Activated T-helper 1 cell treated with Interleukin-2 at 50 U/mL for 16 hours (primary cell): ENCODE data around the gene BOD1.

Experiments used
- DNase-seq: peaks from one replicate; pipeline ENCODE4 v3.0.0-alpha.2; 2020; ENCODE audit warnings: low read depth

The BOD1 gene

GRCh38 chr5:173640156-173640804 lies 23.8 kb upstream of the BOD1 start:
- DNase-seq, result no peak

GRCh38 chr5:173638126-173639040 lies 21.9 kb upstream of the BOD1 start:
- no peak for DNase-seq

DNA sequence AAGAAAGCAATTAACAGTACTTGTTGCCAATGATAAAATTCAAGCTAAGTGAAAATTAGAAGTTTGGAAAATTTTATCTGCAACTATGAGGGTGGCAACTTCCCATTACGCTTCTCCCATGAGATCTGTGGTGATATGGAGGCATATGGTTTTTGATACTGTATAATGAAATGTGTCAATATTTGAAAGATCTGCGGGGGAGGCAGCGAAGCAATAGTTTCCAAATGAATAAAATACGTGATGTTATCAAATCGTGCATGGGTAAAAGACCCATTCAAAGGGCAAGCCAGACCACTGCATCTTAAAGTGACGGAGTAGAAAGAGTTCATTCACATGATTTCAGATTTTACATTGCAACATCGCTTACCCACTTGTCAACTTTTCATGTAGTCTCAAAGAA lies 20.9 kb upstream of the BOD1 start:
- DNase-seq, result no peak

DNA sequence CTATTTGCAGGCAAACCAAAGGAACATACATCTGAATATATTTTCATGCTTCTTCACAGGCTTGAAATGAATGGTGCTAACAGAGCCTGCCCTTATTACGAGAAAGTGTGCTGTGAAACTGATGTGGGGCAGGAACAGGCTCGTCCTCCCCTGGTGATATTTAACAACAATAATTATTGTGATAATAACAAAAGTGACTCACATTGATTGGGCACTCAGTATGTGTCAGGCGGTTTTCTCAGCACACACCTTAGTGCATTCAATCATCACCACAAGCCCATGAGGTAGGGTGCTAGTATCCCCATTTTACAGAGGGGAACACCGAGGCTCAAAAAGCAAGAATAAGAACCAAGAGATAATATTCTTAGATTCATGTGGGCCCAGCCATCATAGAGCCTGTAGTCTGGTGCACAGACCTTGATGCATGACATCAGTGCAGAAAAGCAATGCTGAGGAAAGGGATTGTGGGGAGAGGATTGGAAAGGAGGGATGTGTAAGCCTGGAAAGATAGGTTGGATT lies 18.1 kb upstream of the BOD1 start:
- DNase-seq, result no peak

DNA sequence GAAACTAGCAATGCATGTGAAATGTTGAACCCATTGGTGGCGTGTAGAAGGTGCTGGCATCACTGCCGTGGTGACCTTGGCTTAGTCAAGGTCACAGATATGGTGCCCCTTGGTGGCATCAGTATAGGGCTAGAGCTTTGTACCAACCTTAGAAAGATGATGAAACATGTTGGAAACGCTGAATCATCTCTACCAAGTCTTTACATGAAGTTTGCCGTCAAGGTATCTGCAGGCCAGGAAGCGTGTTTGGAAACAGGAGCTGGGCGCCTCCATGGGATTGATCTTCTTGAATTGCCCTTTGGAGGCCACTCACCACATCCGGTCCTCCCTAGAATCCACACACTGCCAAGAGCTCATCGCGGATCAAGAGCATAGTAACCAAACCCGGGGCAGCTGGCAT lies 16.9 kb upstream of the BOD1 start:
- DNase-seq, result no peak

DNA sequence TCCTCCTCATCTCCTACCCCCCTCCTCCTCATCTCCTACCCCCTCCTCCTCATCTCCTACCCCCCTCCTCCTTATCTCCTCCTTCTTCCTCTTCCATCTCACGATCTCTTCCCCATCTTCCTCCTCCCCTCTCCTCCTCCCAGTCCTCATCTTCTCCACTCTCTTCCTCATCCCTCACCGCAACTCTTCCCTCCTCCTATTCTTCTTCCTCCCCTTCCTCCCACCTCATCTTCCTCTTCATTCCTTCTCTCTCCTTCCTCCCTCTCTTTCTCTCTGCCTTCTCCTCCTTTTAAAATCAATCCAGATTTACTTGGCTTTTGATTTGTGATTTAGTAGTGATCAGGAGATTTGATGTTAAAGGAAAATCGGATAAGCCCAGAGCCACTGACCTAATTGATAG lies 15.0 kb upstream of the BOD1 start:
- no peak for DNase-seq

DNA sequence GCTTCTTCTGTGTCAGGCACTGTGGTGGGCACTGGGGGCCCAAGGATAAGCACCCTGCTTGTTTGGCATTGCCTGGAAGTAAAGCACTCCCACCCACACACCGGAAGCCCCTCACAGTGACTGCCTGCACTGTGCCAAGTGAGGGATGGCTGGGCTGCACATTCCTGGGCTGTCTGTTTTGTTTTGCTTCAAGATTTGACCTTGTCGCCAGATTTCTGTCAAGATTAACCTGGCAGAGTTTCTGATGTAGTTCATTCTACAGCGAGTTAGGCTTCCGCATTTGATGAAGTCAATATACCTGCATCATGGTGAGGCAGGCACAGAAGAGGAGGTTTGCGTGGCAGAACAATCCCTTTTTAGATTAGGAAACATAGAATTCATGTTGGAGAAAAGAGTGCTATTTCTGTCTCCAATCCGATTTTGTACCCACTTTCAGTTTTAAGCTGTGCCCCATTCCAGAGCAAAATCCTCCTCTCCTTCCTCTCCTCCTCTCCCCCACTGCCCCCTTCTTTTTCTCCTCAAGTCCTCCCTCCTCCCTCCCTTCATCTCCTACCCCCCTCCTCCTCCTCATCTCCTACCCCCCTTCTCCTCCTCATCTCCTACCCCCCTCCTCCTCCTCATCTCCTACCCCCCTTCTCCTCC lies 14.4 kb upstream of the BOD1 start:
- DNase-seq, result no peak

GRCh38 chr5:173629628-173630027 lies 13.2 kb upstream of the BOD1 start:
- no peak for DNase-seq

DNA sequence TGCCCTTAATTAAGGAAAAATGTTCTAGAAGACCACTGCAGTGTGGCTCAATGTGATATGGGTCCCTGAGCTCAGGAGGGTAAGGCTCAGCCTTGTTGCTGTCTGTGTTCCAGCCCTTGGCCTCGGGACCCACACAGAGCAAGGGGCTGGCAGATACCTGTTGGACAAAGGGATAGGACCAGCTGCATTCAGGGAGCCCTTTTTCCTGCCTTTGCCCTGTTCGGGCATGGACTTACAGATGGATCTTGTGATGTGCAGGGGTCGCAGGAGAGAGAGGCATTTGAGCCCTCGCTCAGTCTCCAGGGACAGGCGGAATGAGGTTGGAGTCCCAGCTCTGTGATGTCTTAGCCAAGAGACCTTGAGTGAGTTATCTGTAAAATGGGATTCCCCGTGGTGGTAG lies 12.1 kb upstream of the BOD1 start:
- no peak for DNase-seq

DNA sequence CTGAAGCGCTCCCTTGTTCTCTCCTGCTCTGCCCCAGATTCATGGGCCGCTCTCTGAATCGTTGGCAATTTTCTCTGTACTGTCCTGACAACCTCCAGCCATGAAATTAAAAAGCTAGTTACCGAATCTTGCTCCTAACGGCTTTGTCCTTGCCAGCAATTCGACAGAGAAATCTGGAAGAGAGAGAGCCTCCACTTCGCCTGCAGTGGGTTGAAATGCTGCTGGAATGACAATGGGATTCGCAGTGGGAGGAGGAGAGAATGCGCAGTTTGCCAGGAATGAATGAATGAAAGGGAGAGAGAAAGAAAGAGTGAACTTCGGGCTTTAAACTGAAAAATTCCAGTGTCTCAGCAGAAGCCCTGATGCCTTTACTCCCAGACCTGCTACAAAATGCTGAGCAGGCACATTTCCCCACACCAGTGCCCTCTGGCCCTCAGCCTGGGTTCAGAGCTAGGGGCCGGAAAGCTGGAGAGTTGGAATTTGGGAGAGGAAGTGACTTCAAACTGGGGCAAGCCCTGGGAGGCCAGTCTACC lies 11.5 kb upstream of the BOD1 start:
- DNase-seq, result no peak

DNA sequence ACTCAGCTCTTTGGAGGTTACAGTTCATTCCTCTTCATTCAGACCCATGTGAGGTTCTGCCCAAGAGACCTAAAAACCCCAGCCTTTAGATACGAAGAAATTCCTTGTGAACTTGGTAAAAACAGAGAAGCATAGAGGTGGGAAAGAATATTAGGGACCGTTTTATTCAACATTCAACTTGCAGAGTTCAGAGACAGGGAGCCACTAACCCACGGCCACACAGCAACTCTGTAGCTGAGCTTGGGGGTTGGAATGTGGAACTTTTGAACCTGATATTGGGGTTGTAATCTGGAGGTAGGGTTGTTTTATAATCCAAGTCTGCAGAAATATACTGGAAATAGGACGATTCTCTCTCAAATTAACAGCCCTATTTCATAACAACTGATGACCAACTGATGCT lies 10.8 kb upstream of the BOD1 start:
- no peak for DNase-seq

- DNase-seq, result no peak
Measured at GRCh38 chr5:173626505-173626820, 10.0 kb upstream of the BOD1 start.

GRCh38 chr5:173625673-173626504 lies 9.4 kb upstream of the BOD1 start:
- DNase-seq, result no peak

GRCh38 chr5:173625261-173625660 lies 8.8 kb upstream of the BOD1 start:
- no peak for DNase-seq

DNA sequence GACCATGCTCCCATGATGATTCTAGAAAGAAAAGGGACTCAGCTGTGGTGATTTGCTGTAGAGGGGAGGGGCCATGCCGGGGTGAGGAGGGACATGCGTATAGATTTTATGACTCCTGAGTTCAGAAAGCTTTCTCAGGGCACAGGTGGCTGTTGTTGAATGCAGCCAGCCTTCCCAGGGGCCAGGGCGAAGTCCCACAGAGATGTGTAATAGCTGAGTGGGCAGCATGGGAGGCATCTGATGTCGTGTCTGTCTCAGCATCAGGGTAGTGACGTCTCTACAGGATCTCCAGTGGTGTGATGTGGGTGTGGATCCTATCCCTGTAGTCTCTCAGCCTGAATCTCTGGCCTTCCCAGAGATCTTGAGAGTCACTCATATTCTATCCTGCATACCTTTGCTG lies 7.8 kb upstream of the BOD1 start:
- no peak for DNase-seq

DNA sequence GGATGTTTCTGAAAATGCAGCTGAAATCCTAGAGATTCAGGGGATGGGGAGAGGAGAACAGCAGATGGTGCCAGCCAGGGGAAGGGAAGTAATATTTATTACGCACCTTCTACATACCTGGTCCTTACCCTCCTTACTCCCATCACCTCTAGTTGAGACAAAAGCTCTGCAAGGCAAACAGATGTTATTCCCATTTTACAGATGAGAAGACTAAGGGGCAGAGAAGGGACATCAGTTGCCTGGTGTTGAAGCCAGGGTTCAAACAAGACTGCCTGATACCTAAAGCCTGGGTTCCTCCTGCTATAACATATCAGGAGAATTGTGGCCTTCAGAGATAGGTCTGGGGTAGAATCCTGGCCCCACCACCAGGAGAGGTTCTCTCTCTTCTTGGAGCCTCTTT lies 7.3 kb upstream of the BOD1 start:
- DNase-seq, result no peak

DNA sequence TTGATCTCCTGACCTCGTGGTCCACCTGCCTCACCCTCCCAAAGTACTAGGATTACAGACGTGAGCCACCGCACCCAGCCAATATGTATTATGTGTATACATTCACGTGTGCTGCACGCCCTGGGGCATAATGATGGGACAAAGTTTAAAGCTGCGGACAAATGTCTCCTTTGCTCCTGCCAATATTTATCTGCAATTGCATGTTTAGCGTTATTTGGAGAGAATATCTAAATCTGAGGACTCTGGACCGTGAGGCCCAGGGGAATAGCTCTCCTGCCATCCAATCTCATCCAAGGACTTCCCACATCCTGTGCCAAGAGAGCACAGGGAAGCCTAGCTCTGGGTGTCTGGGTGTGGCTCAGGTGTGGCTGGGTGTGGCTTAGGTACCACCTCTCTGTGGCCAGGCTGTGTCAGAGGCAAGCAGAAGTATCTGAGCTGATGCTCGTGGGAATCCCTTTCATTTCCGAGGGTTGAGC lies 6.9 kb upstream of the BOD1 start:
- DNase-seq, result no peak

GRCh38 chr5:173622183-173623047 lies 6.0 kb upstream of the BOD1 start:
- no peak for DNase-seq

DNA sequence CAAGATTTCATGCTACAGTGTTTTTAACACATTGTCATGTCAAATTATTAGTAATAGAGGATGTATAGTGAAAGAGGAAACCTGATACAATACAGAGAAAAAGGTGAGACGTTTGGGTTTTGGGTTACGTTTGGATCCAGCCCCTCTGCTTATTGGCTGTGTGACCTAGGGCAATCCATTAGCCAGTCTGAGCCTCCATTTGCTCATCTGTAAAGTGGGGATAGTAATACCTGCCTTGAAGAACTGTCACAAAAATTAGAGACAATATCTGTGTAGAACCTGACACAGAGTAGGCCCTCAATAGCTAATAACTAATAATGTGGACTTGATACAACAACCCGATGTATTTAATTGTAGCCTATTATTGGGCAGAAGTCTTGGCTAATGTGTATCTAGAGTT lies 4.3 kb upstream of the BOD1 start:
- no peak for DNase-seq

DNA sequence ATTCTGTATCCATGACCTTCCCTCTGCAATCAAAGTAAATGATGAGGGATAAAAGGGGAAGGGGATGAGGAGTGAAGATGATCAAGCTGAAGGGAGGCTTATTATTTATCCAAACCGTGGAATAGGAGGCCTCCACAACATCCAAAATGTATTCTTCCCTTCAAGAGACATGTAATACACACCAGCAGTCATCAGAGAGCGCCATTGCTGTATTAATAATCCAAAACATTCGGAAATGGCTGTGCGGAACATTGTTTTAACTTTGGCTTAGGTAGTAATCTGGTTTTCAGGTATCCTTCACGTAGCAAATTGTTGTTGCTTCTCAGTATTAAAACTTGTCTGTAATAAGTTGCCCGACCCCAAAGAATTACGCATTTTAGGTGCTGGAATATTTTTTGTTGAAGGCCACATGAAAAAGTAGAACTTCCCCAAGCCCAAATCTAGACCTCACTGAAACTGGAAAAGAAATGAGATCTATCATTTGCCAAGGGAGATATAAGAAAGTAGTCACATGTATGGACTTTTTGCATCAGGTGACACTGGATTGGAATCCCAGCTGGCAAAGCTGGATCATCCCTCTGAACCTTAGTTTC lies 2.6 kb upstream of the BOD1 start:
- no peak for DNase-seq
